Neural cell (in vitro differentiated cells): ENCODE data around the gene ELFN1. TPM values are rescaled to one million over a fixed set of nuclear protein-coding genes. Genes with fewer than 3 reads are reported as not detected.

ENCODE experiments used
- H2AFZ ChIP-seq: fragments of 200-600, 300-800 bp; sonication (generic), shearing (Covaris generic); 2 replicates; pipeline ENCODE4 v1.6.0; 2014; ENCODE audit warnings: low read depth, mild to moderate bottlenecking, antibody characterized with exemption, low read length, moderate library complexity
- H3F3A ChIP-seq: fragments of 200-600 bp; shearing (Covaris generic); 2 replicates; pipeline ENCODE4 v1.6.1; 2016; ENCODE audit warnings: mild to moderate bottlenecking, moderate library complexity, mixed read lengths, antibody characterized with exemption, low read length; ENCODE audit not compliant: insufficient read depth, poor library complexity, severe bottlenecking
- H3K27ac ChIP-seq: fragments of 200-600, 300-800 bp; sonication (generic), shearing (Covaris generic); 2 replicates; pipeline ENCODE4 v1.5.1; 2014; ENCODE audit warnings: mild to moderate bottlenecking, low read length, moderate library complexity
- H3K27me3 ChIP-seq: fragments of 300-800, 200-600 bp; sonication (generic), shearing (Covaris generic); 2 replicates; pipeline ENCODE4 v1.6.0; 2014; ENCODE audit warnings: mild to moderate bottlenecking, low read depth, low read length, moderate library complexity; ENCODE audit not compliant: insufficient read depth
- H3K36me3 ChIP-seq: fragments of 300-800, 200-600 bp; sonication (generic), shearing (Covaris generic); 2 replicates; pipeline ENCODE4 v1.5.1; 2014; ENCODE audit warnings: mild to moderate bottlenecking, antibody characterized with exemption, low read length, moderate library complexity; ENCODE audit not compliant: insufficient read depth
- H3K4me2 ChIP-seq: fragments of 300-800, 200-600 bp; sonication (generic), shearing (Covaris generic); 2 replicates; pipeline ENCODE4 v1.6.0; 2014; ENCODE audit warnings: mild to moderate bottlenecking, low read length
- H3K4me3 ChIP-seq: fragments of 300-800, 200-600 bp; sonication (generic), shearing (Covaris generic); 2 replicates; pipeline ENCODE4 v1.5.1; 2014; ENCODE audit warnings: mild to moderate bottlenecking, low read length, moderate library complexity
- H3K79me2 ChIP-seq: fragments of 200-600 bp; shearing (Covaris generic); replicated peaks from 2 replicates; pipeline ENCODE4 v1.6.0; 2014; ENCODE audit warnings: mild to moderate bottlenecking, low read length, moderate library complexity; ENCODE audit not compliant: insufficient read depth
- H3K9ac ChIP-seq: fragments of 300-800, 200-600 bp; sonication (generic), shearing (Covaris generic); 2 replicates; pipeline ENCODE4 v1.6.1; 2016; ENCODE audit warnings: mild to moderate bottlenecking, low read length, mixed read lengths
- H3K9me2 ChIP-seq: fragments of 200-600 bp; shearing (Covaris generic); 2 replicates; pipeline ENCODE4 v1.6.1; 2016; ENCODE audit warnings: mild to moderate bottlenecking, low read length, mixed read lengths; ENCODE audit not compliant: insufficient read depth
- H3K9me3 ChIP-seq: fragments of 200-600, 300-800 bp; sonication (generic), shearing (Covaris generic); 2 replicates; pipeline ENCODE4 v1.6.1; 2016; ENCODE audit warnings: mild to moderate bottlenecking, mixed run types, low read length, moderate library complexity, mixed read lengths
- H4K20me1 ChIP-seq: fragments of 200-600 bp; shearing (Covaris generic); 2 replicates; pipeline ENCODE4 v1.6.1; 2016; ENCODE audit warnings: mild to moderate bottlenecking, mixed run types; ENCODE audit not compliant: insufficient read depth
- EP300 ChIP-seq: fragments of 450-650 bp; conservative IDR thresholded peaks from 2 replicates; pipeline ENCODE4 v1.6.1; 2014; ENCODE audit warnings: antibody characterized with exemption, mild to moderate bottlenecking, moderate library complexity; ENCODE audit not compliant: poor library complexity, severe bottlenecking
- EZH2 ChIP-seq: fragments of 200-600, 300-800 bp; shearing (Covaris generic), sonication (generic); IDR thresholded peaks from 2 replicates; pipeline ENCODE4 v1.6.1; 2014; ENCODE audit warnings: antibody characterized with exemption, low read length, borderline replicate concordance, mild to moderate bottlenecking; ENCODE audit not compliant: insufficient read depth, poor library complexity, severe bottlenecking
- MXI1 ChIP-seq: fragments of 450-650 bp; conservative IDR thresholded peaks from 2 replicates; pipeline ENCODE4 v1.6.1; 2014; ENCODE audit warnings: antibody characterized with exemption, mild to moderate bottlenecking; ENCODE audit not compliant: poor library complexity, severe bottlenecking
- POLR2AphosphoS5 ChIP-seq: IDR thresholded peaks from 2 replicates; pipeline ENCODE4 v1.6.1; 2012
- RAD21 ChIP-seq: fragments of 450-650 bp; conservative IDR thresholded peaks from 2 replicates; pipeline ENCODE4 v1.6.1; 2014; ENCODE audit warnings: antibody characterized with exemption, mild to moderate bottlenecking, moderate library complexity
- SMC3 ChIP-seq: fragments of 450-650 bp; conservative IDR thresholded peaks from 2 replicates; pipeline ENCODE4 v1.6.1; 2014; ENCODE audit warnings: antibody characterized with exemption, mild to moderate bottlenecking, moderate library complexity; ENCODE audit not compliant: poor library complexity
- TAF1 ChIP-seq: IDR thresholded peaks from 2 replicates; pipeline ENCODE4 v1.6.1; 2012; ENCODE audit warnings: low read depth
- polyA plus RNA-seq: library from polyadenylated mRNA; depleted of rRNA; stranded (reverse); fragments of >200 nt; gene quantifications from 2 replicates; pipeline ENCODE4 v1.2.3, GENCODE V29; 2014
- TF ChIP-seq, protein P1 (sequence below): IDR thresholded peaks from 2 replicates; pipeline ENCODE4 v1.6.1; 2012; ENCODE audit warnings: borderline replicate concordance
- TF ChIP-seq, protein P2 (sequence below): fragments of 450-650 bp; IDR thresholded peaks from 2 replicates; pipeline ENCODE4 v1.5.1; 2014; ENCODE audit warnings: antibody characterized with exemption, mild to moderate bottlenecking, moderate library complexity; ENCODE audit not compliant: poor library complexity, severe bottlenecking

The ELFN1 gene
- polyA plus RNA-seq, 1 donor from 2014 or later = 11.8 TPM

- no peak overlapping the region for H2AFZ ChIP-seq
- no peaks in the 10 kb centered on the region for H3F3A ChIP-seq
- H3K9me3 ChIP-seq = peaks cover 5% of the 10 kb centered on the region
- no peak overlapping the region for H3K27ac ChIP-seq
- no peaks in the 10 kb centered on the region for H3K36me3 ChIP-seq
- peaks cover 3% of the 10 kb centered on the region for H3K79me2 ChIP-seq
- no peak overlapping the region for H3K4me3 ChIP-seq
- H3K9me2 ChIP-seq = no peaks in the 10 kb centered on the region
- TF ChIP-seq EZH2 (no peak), SMC3 (no peak), RAD21 (no peak), TAF1 (no peak), EP300 (no peak), POLR2AphosphoS5 (no peak), MXI1 (no peak)
- TF ChIP-seq, protein P1, sequence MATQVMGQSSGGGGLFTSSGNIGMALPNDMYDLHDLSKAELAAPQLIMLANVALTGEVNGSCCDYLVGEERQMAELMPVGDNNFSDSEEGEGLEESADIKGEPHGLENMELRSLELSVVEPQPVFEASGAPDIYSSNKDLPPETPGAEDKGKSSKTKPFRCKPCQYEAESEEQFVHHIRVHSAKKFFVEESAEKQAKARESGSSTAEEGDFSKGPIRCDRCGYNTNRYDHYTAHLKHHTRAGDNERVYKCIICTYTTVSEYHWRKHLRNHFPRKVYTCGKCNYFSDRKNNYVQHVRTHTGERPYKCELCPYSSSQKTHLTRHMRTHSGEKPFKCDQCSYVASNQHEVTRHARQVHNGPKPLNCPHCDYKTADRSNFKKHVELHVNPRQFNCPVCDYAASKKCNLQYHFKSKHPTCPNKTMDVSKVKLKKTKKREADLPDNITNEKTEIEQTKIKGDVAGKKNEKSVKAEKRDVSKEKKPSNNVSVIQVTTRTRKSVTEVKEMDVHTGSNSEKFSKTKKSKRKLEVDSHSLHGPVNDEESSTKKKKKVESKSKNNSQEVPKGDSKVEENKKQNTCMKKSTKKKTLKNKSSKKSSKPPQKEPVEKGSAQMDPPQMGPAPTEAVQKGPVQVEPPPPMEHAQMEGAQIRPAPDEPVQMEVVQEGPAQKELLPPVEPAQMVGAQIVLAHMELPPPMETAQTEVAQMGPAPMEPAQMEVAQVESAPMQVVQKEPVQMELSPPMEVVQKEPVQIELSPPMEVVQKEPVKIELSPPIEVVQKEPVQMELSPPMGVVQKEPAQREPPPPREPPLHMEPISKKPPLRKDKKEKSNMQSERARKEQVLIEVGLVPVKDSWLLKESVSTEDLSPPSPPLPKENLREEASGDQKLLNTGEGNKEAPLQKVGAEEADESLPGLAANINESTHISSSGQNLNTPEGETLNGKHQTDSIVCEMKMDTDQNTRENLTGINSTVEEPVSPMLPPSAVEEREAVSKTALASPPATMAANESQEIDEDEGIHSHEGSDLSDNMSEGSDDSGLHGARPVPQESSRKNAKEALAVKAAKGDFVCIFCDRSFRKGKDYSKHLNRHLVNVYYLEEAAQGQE = no peak
- TF ChIP-seq, protein P2, sequence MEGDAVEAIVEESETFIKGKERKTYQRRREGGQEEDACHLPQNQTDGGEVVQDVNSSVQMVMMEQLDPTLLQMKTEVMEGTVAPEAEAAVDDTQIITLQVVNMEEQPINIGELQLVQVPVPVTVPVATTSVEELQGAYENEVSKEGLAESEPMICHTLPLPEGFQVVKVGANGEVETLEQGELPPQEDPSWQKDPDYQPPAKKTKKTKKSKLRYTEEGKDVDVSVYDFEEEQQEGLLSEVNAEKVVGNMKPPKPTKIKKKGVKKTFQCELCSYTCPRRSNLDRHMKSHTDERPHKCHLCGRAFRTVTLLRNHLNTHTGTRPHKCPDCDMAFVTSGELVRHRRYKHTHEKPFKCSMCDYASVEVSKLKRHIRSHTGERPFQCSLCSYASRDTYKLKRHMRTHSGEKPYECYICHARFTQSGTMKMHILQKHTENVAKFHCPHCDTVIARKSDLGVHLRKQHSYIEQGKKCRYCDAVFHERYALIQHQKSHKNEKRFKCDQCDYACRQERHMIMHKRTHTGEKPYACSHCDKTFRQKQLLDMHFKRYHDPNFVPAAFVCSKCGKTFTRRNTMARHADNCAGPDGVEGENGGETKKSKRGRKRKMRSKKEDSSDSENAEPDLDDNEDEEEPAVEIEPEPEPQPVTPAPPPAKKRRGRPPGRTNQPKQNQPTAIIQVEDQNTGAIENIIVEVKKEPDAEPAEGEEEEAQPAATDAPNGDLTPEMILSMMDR = no peak
- no peaks in the 10 kb centered on the region for H3K27me3 ChIP-seq
- no peak overlapping the region for H3K9ac ChIP-seq
- no peak overlapping the region for H3K4me2 ChIP-seq
- no peaks in the 10 kb centered on the region for H4K20me1 ChIP-seq
Measured at GRCh38 chr7:1706381-1706720, 36.3 kb downstream of the ELFN1 start.

- peaks cover 5% of the 10 kb centered on the region for H3K9me3 ChIP-seq
- H3F3A ChIP-seq = no peaks in the 10 kb centered on the region
- no peaks in the 10 kb centered on the region for H3K36me3 ChIP-seq
- H3K9me2 ChIP-seq = no peaks in the 10 kb centered on the region
- no peak overlapping the region for H3K4me3 ChIP-seq
- peaks cover under 1% of the 10 kb centered on the region for H3K79me2 ChIP-seq
- no peaks in the 10 kb centered on the region for H4K20me1 ChIP-seq
- H3K4me2 ChIP-seq = no peak overlapping the region
- no peak overlapping the region for H2AFZ ChIP-seq
- no peak overlapping the region for H3K9ac ChIP-seq
- no peak overlapping the region for H3K27ac ChIP-seq
- TF ChIP-seq SMC3 (no peak), EZH2 (no peak), TAF1 (no peak)
- TF ChIP-seq, protein P2 = no peak
- TF ChIP-seq, protein P1 = no peak
- no peaks in the 10 kb centered on the region for H3K27me3 ChIP-seq
Measured at GRCh38 chr7:1706721-1707613, 36.9 kb downstream of the ELFN1 start.
